GM12878 (cell line): Measurements from ENCODE around the gene ISG20L2. TPM values are rescaled to one million over a fixed set of nuclear protein-coding genes. Genes with fewer than 3 reads are reported as not detected.
A peak's percentile ranks its signal among the peaks of the same experiment; 100 is the strongest.

Experiments used
- ATAC-seq: fragments of 200-7000 bp; cut with Tn5 transposase; 3 replicates; pipeline ENCODE4 v1.9.1; 2020; ENCODE audit warnings: mild to moderate bottlenecking, moderate library complexity
- BruUV-seq: library from RNA; stranded (reverse); fragments of 400-500 nt; replicated peaks from 2 replicates; lab custom pipeline; 2021; lab: Mats Ljungman, UMichigan
- CTCF ChIA-PET: fragments of 300-600 bp; sonication (Branson Sonifier 250); formaldehyde crosslinking; extraction: SDS; loops from one replicate; lab custom pipeline; 2021; ENCODE audit warnings: inconsistent platforms; lab: Yijun Ruan, JAX
- POLR2A ChIA-PET: fragments of 350-600 bp; formaldehyde crosslinking; extraction: SDS; loops from one replicate; lab custom pipeline; 2021; ENCODE audit warnings: inconsistent platforms; lab: Charles Lee
- RAD21 ChIA-PET: fragments of 300-600 bp; sonication (Branson Sonifier 250); formaldehyde crosslinking; loops from one replicate; lab custom pipeline; 2023; ENCODE audit warnings: antibody characterized with exemption; ENCODE audit not compliant: unreplicated experiment; lab: Charles Lee
- SMC1A ChIA-PET: fragments of 300-600 bp; sonication (Branson Sonifier 250); formaldehyde crosslinking; loops from one replicate; lab custom pipeline; 2023; ENCODE audit not compliant: unreplicated experiment, uncharacterized antibody; lab: Charles Lee
- DNase-seq: peaks from one replicate; pipeline ENCODE4 v3.0.0-alpha.2; 2011; ENCODE audit warnings: low read depth, low spot score
- FAIRE-seq: peaks from 3 replicates; lab custom pipeline; 2011; peaks lifted over from hg19 to GRCh38; lab: Jason Lieb, UNC
- H2AFZ ChIP-seq: 2 replicates; pipeline ENCODE4 v1.6.0; 2011; ENCODE audit warnings: low read depth, low read length, control low read depth; ENCODE audit not compliant: control insufficient read depth
- H3K27ac ChIP-seq: 2 replicates; pipeline ENCODE4 v1.5.1; 2011; ENCODE audit warnings: control low read depth; ENCODE audit not compliant: control insufficient read depth, insufficient read depth
- H3K27me3 ChIP-seq, 2 experiments: replicated peaks in 1 of 2; 2 replicates each; pipeline versions ENCODE4 v1.6.0 to v1.6.1; 2011; ENCODE audit warnings: low read length in 1 of 2; ENCODE audit not compliant: control insufficient read depth in 2 of 2, insufficient read depth in 2 of 2
- H3K36me3 ChIP-seq, 2 experiments: 2 replicates each; pipeline ENCODE4 v1.5.1; 2011; ENCODE audit warnings: low read length in 1 of 2; ENCODE audit not compliant: control insufficient read depth in 2 of 2, insufficient read depth in 2 of 2
- H3K4me1 ChIP-seq: 2 replicates; pipeline ENCODE4 v1.6.1; 2011; ENCODE audit warnings: mild to moderate bottlenecking, low read length, moderate library complexity, mixed read lengths; ENCODE audit not compliant: control insufficient read depth, insufficient read depth
- H3K4me2 ChIP-seq: 2 replicates; pipeline ENCODE4 v1.6.0; 2011; ENCODE audit warnings: control low read depth; ENCODE audit not compliant: control insufficient read depth, insufficient read depth
- H3K4me3 ChIP-seq: fragments of 200-600 bp; sonication (generic); 2 replicates; pipeline ENCODE4 v1.5.1; 2016
- H3K79me2 ChIP-seq: 2 replicates; pipeline ENCODE4 v1.6.0; 2011; ENCODE audit warnings: low read length; ENCODE audit not compliant: control insufficient read depth, insufficient read depth
- H3K9ac ChIP-seq: 2 replicates; pipeline ENCODE4 v1.8.0; 2011; ENCODE audit warnings: low read length, control low read depth, mixed read lengths; ENCODE audit not compliant: control insufficient read depth, insufficient read depth
- H3K9me3 ChIP-seq: replicated peaks from 3 replicates; pipeline ENCODE4 v1.5.1; 2011; ENCODE audit warnings: mild to moderate bottlenecking, low read length; ENCODE audit not compliant: control insufficient read depth, insufficient read depth
- H4K20me1 ChIP-seq: 2 replicates; pipeline ENCODE4 v1.6.0; 2011; ENCODE audit not compliant: control insufficient read depth, insufficient read depth
- ATF7 ChIP-seq: fragments of 450-650 bp; IDR thresholded peaks from 2 replicates; pipeline ENCODE4 v1.6.1; 2016; ENCODE audit warnings: low read depth, mild to moderate bottlenecking
- HDAC6 ChIP-seq: fragments of 200-600 bp; sonication (generic); IDR thresholded peaks from one replicate; pipeline ENCODE4 v1.8.0; 2017; ENCODE audit warnings: antibody characterized with exemption; ENCODE audit not compliant: unreplicated experiment
- MEF2A ChIP-seq: IDR thresholded peaks from 2 replicates; pipeline ENCODE4 v1.6.1; 2011; ENCODE audit warnings: low read depth, mild to moderate bottlenecking, low read length, moderate library complexity; ENCODE audit not compliant: insufficient read depth
- POLR2AphosphoS2 ChIP-seq: IDR thresholded peaks from 2 replicates; pipeline ENCODE4 v1.6.1; 2011; ENCODE audit warnings: low read depth, mild to moderate bottlenecking, low read length, improper control_type of control experiment, moderate library complexity
- RAD21 ChIP-seq: IDR thresholded peaks from 2 replicates; pipeline ENCODE4 v1.6.1; 2011; ENCODE audit warnings: mild to moderate bottlenecking, low read depth, low read length, moderate library complexity; ENCODE audit not compliant: insufficient read depth
- TCF12 ChIP-seq: IDR thresholded peaks from 2 replicates; pipeline ENCODE4 v1.6.1; 2011; ENCODE audit warnings: low read depth, mild to moderate bottlenecking, low read length
- WGBS: methylation state at CpG from one replicate; pipeline ENCODE4 v1.1.6; 2016; ENCODE audit warnings: low lambda C conversion rate; ENCODE audit not compliant: insufficient replicate concordance, insufficient coverage; ENCODE audit errors: missing lambda C conversion rate; 5-methylcytosine and 5-hydroxymethylcytosine counted together
- in situ Hi-C: fragments of 300-500 bp; cut with MboI; formaldehyde crosslinking; loops from 9 replicates; pipeline ENCODE4 v1.14.3; 2018; ENCODE audit warnings: mixed read lengths
- intact Hi-C: fragments of 100-400 bp; cut with micrococcal nuclease; formaldehyde crosslinking; loops from one replicate; pipeline ENCODE4 v1.14.2; 2022; ENCODE audit not compliant: unreplicated experiment
- polyA plus RNA-seq, 11 experiments: library from polyadenylated mRNA; depleted of rRNA in 4 of 11; unstranded in 6 of 11; stranded (reverse) in 5 of 11; fragments of >200 nt; fragmentation: Nextera tagmentation in 4 of 11; fragmentation: Illumina TruSeq in 1 of 11; extraction: Ambion mirVana in 4 of 11; extraction: Trizol in 1 of 11; gene quantifications; 1 replicate in 1 of 11; 2 replicates in 10 of 11; pipeline versions ENCODE4 v1.2.1 to v1.2.3, GENCODE V29; 2011 to 2016; ENCODE audit warnings: inconsistent platforms in 2 of 11, missing spikeins in 2 of 11, low read depth in 1 of 11
- total RNA-seq, 4 experiments: library from RNA; depleted of rRNA in 3 of 4; stranded (reverse); fragments of >200 nt in 3 of 4; fragmentation: Illumina TruSeq in 1 of 4; extraction: Trizol in 1 of 4; gene quantifications; 2 replicates each; pipeline versions ENCODE4 v1.2.1 to v1.2.3, GENCODE V29; 2013 to 2021
- TF ChIP-seq, protein P1 (sequence below): IDR thresholded peaks from 2 replicates; pipeline ENCODE4 v1.6.1; 2012; ENCODE audit warnings: low read depth, low read length, improper control_type of control experiment
- TF ChIP-seq, protein P2 (sequence below), 3 experiments: IDR thresholded peaks in 2 of 3; conservative IDR thresholded peaks in 1 of 3; 2 replicates each; pipeline ENCODE4 v1.5.1; 2011; ENCODE audit warnings: low read depth in 3 of 3, low read length in 3 of 3, mild to moderate bottlenecking in 3 of 3, control low read depth in 2 of 3, moderate library complexity in 2 of 3, inconsistent platforms in 1 of 3, mixed read lengths in 1 of 3; ENCODE audit not compliant: control insufficient read depth in 2 of 3, insufficient read depth in 1 of 3; ENCODE audit errors: extremely low read depth in 1 of 3

The ISG20L2 gene
- total and polyA plus RNA-seq, 10 of the 15 experiments (the other 5 are each of a cell fraction or from before 2014, with no cell fraction given): 16.4 to 111 (median 48.0) TPM

GRCh38 chr1:156775799-156776198 lies 47.2 kb upstream of the ISG20L2 start (continued):
- no peak for TF ChIP-seq TCF12
- TF ChIP-seq HDAC6: no peak

DNA sequence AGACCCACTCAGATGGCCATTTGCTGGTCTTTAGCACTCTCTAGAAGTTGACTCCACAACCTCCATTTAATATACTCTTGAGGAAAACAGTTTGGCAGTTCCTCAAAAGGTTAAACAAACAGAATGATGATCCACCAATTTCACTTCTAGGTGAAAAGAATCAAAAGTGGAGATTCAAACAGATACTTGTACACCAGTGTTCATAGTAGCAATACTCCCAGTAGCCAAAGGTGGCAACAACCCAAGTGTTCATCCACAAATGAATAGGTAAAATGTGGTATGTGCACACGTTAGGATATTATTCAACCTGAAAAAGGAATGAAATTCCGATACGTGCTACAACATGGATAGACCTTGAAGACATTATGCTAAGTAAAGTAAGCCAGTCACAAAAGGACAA lies 45.0 kb upstream of the ISG20L2 start:
- Histone ChIP-seq H3K27me3 (no peaks in the 10 kb centered on the region), H4K20me1 (no peaks in the 10 kb centered on the region), H3K9ac (no peak overlapping the region), H3K4me2 (peak overlapping the region; percentile 1), H3K4me3 (0 out of 2 replicates have a peak overlapping the region, but pooled peaks have one; percentile 15), H3K9me3 (no peaks in the 10 kb centered on the region), H3K36me3 (peaks cover 0 to 16% of the 10 kb centered on the region in 2 experiments; a peak in 2 of 4 replicates), H2AFZ (no peak overlapping the region), H3K27ac (no peak overlapping the region), H3K79me2 (peaks cover 82% of the 10 kb centered on the region), H3K4me1 (no peaks in the 10 kb centered on the region)
- CTCF ChIA-PET: interaction anchor here (0.6 to 10.1 kb wide), 10 partner anchors 11 to 315 kb away, joined by 3 to 152 read pairs (median 6); partner anchors contain the start of genes ISG20L2, METTL25B and NTRK1
- TF ChIP-seq MEF2A (no peak), ATF7 (no peak), POLR2AphosphoS2 (no peak), RAD21 (no peak)
- TF ChIP-seq, protein P1, sequence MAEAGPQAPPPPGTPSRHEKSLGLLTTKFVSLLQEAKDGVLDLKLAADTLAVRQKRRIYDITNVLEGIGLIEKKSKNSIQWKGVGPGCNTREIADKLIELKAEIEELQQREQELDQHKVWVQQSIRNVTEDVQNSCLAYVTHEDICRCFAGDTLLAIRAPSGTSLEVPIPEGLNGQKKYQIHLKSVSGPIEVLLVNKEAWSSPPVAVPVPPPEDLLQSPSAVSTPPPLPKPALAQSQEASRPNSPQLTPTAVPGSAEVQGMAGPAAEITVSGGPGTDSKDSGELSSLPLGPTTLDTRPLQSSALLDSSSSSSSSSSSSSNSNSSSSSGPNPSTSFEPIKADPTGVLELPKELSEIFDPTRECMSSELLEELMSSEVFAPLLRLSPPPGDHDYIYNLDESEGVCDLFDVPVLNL: no peak
- TF ChIP-seq, protein P2, sequence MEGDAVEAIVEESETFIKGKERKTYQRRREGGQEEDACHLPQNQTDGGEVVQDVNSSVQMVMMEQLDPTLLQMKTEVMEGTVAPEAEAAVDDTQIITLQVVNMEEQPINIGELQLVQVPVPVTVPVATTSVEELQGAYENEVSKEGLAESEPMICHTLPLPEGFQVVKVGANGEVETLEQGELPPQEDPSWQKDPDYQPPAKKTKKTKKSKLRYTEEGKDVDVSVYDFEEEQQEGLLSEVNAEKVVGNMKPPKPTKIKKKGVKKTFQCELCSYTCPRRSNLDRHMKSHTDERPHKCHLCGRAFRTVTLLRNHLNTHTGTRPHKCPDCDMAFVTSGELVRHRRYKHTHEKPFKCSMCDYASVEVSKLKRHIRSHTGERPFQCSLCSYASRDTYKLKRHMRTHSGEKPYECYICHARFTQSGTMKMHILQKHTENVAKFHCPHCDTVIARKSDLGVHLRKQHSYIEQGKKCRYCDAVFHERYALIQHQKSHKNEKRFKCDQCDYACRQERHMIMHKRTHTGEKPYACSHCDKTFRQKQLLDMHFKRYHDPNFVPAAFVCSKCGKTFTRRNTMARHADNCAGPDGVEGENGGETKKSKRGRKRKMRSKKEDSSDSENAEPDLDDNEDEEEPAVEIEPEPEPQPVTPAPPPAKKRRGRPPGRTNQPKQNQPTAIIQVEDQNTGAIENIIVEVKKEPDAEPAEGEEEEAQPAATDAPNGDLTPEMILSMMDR (IDR thresholded peaks at IDR 0.05 in 2 of 3, conservative IDR thresholded peaks at IDR 0.05 in 1 of 3; ENCODE audit: control insufficient read depth in 2 of 3, extremely low read depth in 1 of 3, insufficient read depth in 1 of 3, low read depth in 3 of 3, low read length in 3 of 3): peak in 2 of 3 experiments; percentile 25 to 34; a peak in 2 of 6 replicates
- intact Hi-C loops (no loop called here), in situ Hi-C loops (no loop called here)
- POLR2A ChIA-PET: no interaction called here
- SMC1A ChIA-PET: interaction anchor here (0.5 to 11.8 kb wide), 3 partner anchors 19 to 152 kb away, joined by 3 to 108 read pairs (median 3); partner anchors contain the start of genes ISG20L2 and METTL25B
- no peak for FAIRE-seq
- no TSS peak for BruUV-seq
- DNase-seq: no peak
- ATAC-seq: peak; percentile 73
- RAD21 ChIA-PET: interaction anchor here (1.9 kb wide), 1 partner anchor 47 kb away, joined by 9 read pairs; no protein-coding TSS in a partner anchor
- WGBS: 39% methylated on average over 3 of the region's 3 CpGs
